HUES64 (cell line): ENCODE results near the gene CRLF3.
A peak's percentile ranks its signal among the peaks of the same experiment; 100 is the strongest.
"Not testable (repeated sequence)": the region's sequence is repeated elsewhere in the genome, so short reads cannot be mapped to it uniquely, and the experiment has no call there.

Experiments
- H3K27ac ChIP-seq: 2 replicates; pipeline ENCODE4 v1.7.0; 2013; ENCODE audit warnings: low read depth, low read length, inconsistent platforms
- H3K27me3 ChIP-seq: 2 replicates; pipeline ENCODE4 v1.6.1; 2013; ENCODE audit warnings: mild to moderate bottlenecking, low read length; ENCODE audit not compliant: insufficient read depth
- H3K36me3 ChIP-seq: 2 replicates; pipeline ENCODE4 v1.6.1; 2013; ENCODE audit warnings: mild to moderate bottlenecking, low read length; ENCODE audit not compliant: insufficient read depth
- H3K4me1 ChIP-seq: 2 replicates; pipeline ENCODE4 v1.6.1; 2013; ENCODE audit warnings: mild to moderate bottlenecking, low read length, moderate library complexity; ENCODE audit not compliant: insufficient read depth
- H3K4me3 ChIP-seq: 2 replicates; pipeline ENCODE4 v1.5.1; 2013; ENCODE audit warnings: mild to moderate bottlenecking, low read length, moderate library complexity
- H3K9ac ChIP-seq: 2 replicates; pipeline ENCODE4 v1.6.1; 2013; ENCODE audit warnings: mild to moderate bottlenecking, low read depth, low read length
- H3K9me3 ChIP-seq: 2 replicates; pipeline ENCODE4 v1.6.1; 2013; ENCODE audit warnings: low read depth, low read length; ENCODE audit not compliant: insufficient read depth
- WGBS: fragments of 150-250, 120-280 bp; methylation state at CpG from one replicate; pipeline ENCODE4 v1.1.7; 2013; ENCODE audit warnings: missing lambda C conversion rate; 5-methylcytosine and 5-hydroxymethylcytosine counted together

Gene CRLF3

GRCh38 chr17:30831257-30831656, 6.8 kb upstream of the CRLF3 start:
- H3K4me1 ChIP-seq: peaks cover 17% of the 10 kb centered on the region
- peaks cover 22% of the 10 kb centered on the region for H3K36me3 ChIP-seq
- H3K4me3 ChIP-seq: peak overlapping the region; percentile 74
- peak overlapping the region; percentile 94 for H3K9ac ChIP-seq
- peak overlapping the region; percentile 85 for H3K27ac ChIP-seq
- WGBS: 31% methylated on average over 13 of the region's 13 CpGs
- no peaks in the 10 kb centered on the region for H3K27me3 ChIP-seq
- no peaks in the 10 kb centered on the region for H3K9me3 ChIP-seq

DNA sequence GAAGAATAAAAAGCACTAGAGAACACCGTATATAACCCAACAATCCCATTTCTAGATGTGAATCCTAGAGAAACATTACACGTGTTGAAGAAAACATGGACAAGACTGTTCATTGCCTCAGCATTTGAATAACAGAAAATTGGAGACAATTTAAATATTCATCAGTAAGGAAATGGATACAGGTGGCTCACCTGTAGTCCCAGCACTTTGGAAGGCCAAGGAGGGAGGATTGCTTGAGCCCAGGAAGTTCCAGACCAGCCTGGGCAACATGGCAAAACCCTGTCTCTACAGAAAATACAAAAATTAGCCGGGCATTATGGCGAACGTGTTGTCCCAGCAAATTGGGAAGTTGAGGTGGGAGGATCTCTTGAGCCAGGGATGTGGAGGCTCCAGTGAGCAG, 4.5 kb upstream of the CRLF3 start:
- no peaks in the 10 kb centered on the region for H3K9me3 ChIP-seq
- 92% methylated on average over 5 of the region's 5 CpGs for WGBS
- no peak overlapping the region for H3K9ac ChIP-seq

DNA sequence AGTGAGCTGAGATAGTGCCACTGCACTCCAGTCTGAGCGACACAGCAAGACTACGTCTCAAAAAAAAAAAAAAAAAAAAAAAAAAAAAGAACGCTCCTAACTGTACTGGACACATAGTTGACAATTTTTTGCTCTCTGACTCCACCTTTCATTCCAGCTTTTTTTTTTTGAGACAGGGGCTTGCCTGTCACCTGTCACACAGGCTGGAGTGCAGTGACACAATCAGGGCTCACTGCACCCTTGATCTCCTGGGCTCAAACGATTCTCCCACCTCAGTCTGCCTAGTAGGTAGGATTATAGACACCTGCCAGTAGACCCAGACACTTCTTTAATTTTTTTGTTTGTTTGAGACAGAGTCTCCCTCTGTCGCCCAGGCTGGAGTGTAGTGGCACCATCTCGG, 2.6 kb upstream of the CRLF3 start:
- 88% methylated on average over 6 of the region's 6 CpGs for WGBS
- peaks cover 16% of the 10 kb centered on the region for H3K4me1 ChIP-seq

More for the DNA sequence above, 4.5 kb upstream of the CRLF3 start:
- no peak overlapping the region for H3K4me3 ChIP-seq
- peaks cover under 1% of the 10 kb centered on the region; the same call in 1 of the 2 replicates for H3K36me3 ChIP-seq
- no peak overlapping the region for H3K27ac ChIP-seq
- H3K27me3 ChIP-seq: no peaks in the 10 kb centered on the region
- peaks cover 21% of the 10 kb centered on the region for H3K4me1 ChIP-seq

GRCh38 chr17:30824002-30824355, 513 bp downstream of the CRLF3 start:
- H3K9me3 ChIP-seq: no peaks in the 10 kb centered on the region
- H3K36me3 ChIP-seq: 0 out of 2 replicates have a peak, but pooled peaks cover 3% of the 10 kb centered on the region
- peak overlapping the region; percentile 86 for H3K27ac ChIP-seq
- 0 out of 2 replicates have a peak, but pooled peaks cover 9% of the 10 kb centered on the region for H3K4me1 ChIP-seq
- H3K4me3 ChIP-seq: peak overlapping the region; percentile 92
- H3K27me3 ChIP-seq: no peaks in the 10 kb centered on the region
- peak overlapping the region; percentile 91 for H3K9ac ChIP-seq
- under 1% methylated on average over 11 of the region's 11 CpGs for WGBS

More for the DNA sequence above, 2.6 kb upstream of the CRLF3 start:
- H3K36me3 ChIP-seq: no peaks in the 10 kb centered on the region
- no peaks in the 10 kb centered on the region for H3K9me3 ChIP-seq
- H3K27me3 ChIP-seq: no peaks in the 10 kb centered on the region
- H3K9ac ChIP-seq: no peak overlapping the region
- no peak overlapping the region for H3K4me3 ChIP-seq
- no peak overlapping the region for H3K27ac ChIP-seq

- Histone ChIP-seq H3K27ac (no peak overlapping the region), H3K36me3 (0 out of 2 replicates have a peak, but pooled peaks cover 5% of the 10 kb centered on the region), H3K27me3 (no peaks in the 10 kb centered on the region), H3K9ac (peak overlapping the region; percentile 91), H3K4me1 (0 out of 2 replicates have a peak, but pooled peaks cover 9% of the 10 kb centered on the region), H3K4me3 (peak overlapping the region; percentile 92), H3K9me3 (no peaks in the 10 kb centered on the region)
- 84% methylated on average over 7 of the region's 7 CpGs for WGBS
Measured at GRCh38 chr17:30823421-30823820, 1.1 kb downstream of the CRLF3 start.

DNA sequence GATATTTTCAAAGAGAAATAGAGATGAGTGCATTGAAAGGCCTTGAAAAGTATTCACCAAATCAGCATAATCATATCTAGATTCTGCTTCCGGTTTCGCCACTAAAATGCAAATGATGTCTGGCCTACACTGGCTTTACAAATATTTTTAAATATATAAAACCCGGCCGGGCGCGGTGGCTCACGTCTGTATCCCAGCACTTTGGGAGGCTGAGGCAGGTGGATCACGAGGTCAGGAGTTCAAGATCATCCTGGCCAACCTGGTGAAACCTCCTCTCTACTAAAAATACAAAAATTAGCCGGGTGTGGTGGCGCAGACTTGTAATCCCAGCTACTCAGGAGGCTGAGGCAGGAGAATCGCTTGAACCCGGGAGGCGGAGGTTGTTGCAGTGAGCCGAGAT, 1.6 kb downstream of the CRLF3 start:
- H3K27me3 ChIP-seq, H3K4me1 ChIP-seq, H3K27ac ChIP-seq, H3K9ac ChIP-seq, H3K9me3 ChIP-seq, H3K36me3 ChIP-seq, H3K4me3 ChIP-seq: not testable (repeated sequence)
- 94% methylated on average over 14 of the region's 14 CpGs for WGBS

- no peak overlapping the region for H3K27ac ChIP-seq
- H3K27me3 ChIP-seq: no peaks in the 10 kb centered on the region
- WGBS: 83% methylated on average over 7 of the region's 9 CpGs
- 0 out of 2 replicates have a peak, but pooled peaks cover 5% of the 10 kb centered on the region for H3K36me3 ChIP-seq
- 0 out of 2 replicates have a peak, but pooled peaks cover 9% of the 10 kb centered on the region for H3K4me1 ChIP-seq
- H3K9ac ChIP-seq: no peak overlapping the region
- H3K9me3 ChIP-seq: no peaks in the 10 kb centered on the region
- no peak overlapping the region for H3K4me3 ChIP-seq
Measured at GRCh38 chr17:30821871-30822723, 2.4 kb downstream of the CRLF3 start.

DNA sequence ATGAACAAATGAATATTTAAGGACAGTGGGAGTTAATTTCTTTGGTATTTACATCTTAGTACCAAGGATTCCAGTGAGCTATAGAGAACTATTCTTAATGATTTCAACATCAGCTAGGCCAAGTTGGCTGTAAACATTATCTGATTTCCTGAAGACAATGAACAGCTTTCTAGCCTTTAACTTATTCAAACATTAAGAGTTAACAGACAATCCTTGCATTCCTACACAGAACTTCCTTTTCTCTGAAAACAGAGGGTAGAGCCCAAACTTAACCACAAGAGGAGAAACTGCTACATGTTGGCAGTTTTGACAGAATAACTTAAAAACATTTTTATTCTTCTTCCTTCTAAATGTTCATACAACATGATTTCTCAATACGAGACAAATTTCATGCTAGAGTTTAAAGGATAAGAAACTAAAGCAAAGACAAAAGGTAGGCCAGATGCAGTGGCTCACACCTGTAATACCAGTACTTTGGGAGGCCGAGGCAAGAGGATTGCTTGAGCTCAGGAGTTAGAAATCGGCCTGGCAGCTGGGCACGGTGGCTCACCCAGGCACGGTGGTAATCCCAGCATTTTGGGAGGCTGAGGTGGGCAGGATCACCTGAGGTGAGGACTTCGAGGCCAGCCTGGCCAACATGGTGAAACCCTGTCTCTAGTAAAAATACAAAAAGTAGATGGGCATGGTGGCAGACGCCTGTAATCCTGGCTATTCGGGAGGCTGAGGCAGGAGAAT, 4.4 kb downstream of the CRLF3 start:
- H3K4me1 ChIP-seq: 0 out of 2 replicates have a peak, but pooled peaks cover 5% of the 10 kb centered on the region
- no peaks in the 10 kb centered on the region for H3K9me3 ChIP-seq
- no peak overlapping the region for H3K9ac ChIP-seq
- H3K36me3 ChIP-seq: 0 out of 2 replicates have a peak, but pooled peaks cover 5% of the 10 kb centered on the region
- no peak overlapping the region for H3K4me3 ChIP-seq
- H3K27me3 ChIP-seq: no peaks in the 10 kb centered on the region
- 94% methylated on average over 8 of the region's 8 CpGs for WGBS
- no peak overlapping the region for H3K27ac ChIP-seq

- H3K36me3 ChIP-seq: 0 out of 2 replicates have a peak, but pooled peaks cover 5% of the 10 kb centered on the region
- H3K27me3 ChIP-seq: no peaks in the 10 kb centered on the region
- no peaks in the 10 kb centered on the region for H3K9me3 ChIP-seq
- WGBS: over 99% methylated on average over 7 of the region's 7 CpGs
- H3K4me1 ChIP-seq: no peaks in the 10 kb centered on the region
- no peak overlapping the region for H3K27ac ChIP-seq
- no peak overlapping the region for H3K9ac ChIP-seq
- H3K4me3 ChIP-seq: no peak overlapping the region
Measured at GRCh38 chr17:30816165-30816564, 8.3 kb downstream of the CRLF3 start.

- not testable (repeated sequence) for H3K4me1 ChIP-seq, H3K9me3 ChIP-seq
- 95% methylated on average over 9 of the region's 9 CpGs for WGBS
Measured at GRCh38 chr17:30814860-30815259, 9.6 kb downstream of the CRLF3 start.

GRCh38 chr17:30814236-30814635, 10.3 kb downstream of the CRLF3 start:
- H3K4me3 ChIP-seq, H3K36me3 ChIP-seq, H3K9ac ChIP-seq, H3K9me3 ChIP-seq, H3K27ac ChIP-seq, H3K4me1 ChIP-seq, H3K27me3 ChIP-seq: not testable (repeated sequence)
- 94% methylated on average over 10 of the region's 12 CpGs for WGBS

More at GRCh38 chr17:30814860-30815259, 9.6 kb downstream of the CRLF3 start:
- H3K36me3 ChIP-seq, H3K27ac ChIP-seq, H3K27me3 ChIP-seq, H3K9ac ChIP-seq, H3K4me3 ChIP-seq: not testable (repeated sequence)
